Fibroblast of mammary gland (primary cell): Measurements from ENCODE around the gene NOTCH1.

Source experiments
- DNase-seq: peaks from one replicate; pipeline ENCODE4 v3.0.0-alpha.2; 2010; ENCODE audit warnings: low read depth
- H3K4me3 ChIP-seq: 2 replicates; pipeline ENCODE4 v1.5.1; 2011; ENCODE audit warnings: low read depth, mild to moderate bottlenecking, low read length, moderate library complexity; ENCODE audit not compliant: control insufficient read depth
- TF ChIP-seq, protein P1 (sequence below): conservative IDR thresholded peaks from 2 replicates; pipeline ENCODE4 v1.5.1; 2011; ENCODE audit warnings: low read depth, low read length, inconsistent platforms; ENCODE audit not compliant: control insufficient read depth, insufficient read depth

Gene NOTCH1

GRCh38 chr9:136543280-136543679, 2.6 kb downstream of the NOTCH1 start:
- H3K4me3 ChIP-seq = no peak overlapping the region
- no peak for DNase-seq
- TF ChIP-seq, protein P1, sequence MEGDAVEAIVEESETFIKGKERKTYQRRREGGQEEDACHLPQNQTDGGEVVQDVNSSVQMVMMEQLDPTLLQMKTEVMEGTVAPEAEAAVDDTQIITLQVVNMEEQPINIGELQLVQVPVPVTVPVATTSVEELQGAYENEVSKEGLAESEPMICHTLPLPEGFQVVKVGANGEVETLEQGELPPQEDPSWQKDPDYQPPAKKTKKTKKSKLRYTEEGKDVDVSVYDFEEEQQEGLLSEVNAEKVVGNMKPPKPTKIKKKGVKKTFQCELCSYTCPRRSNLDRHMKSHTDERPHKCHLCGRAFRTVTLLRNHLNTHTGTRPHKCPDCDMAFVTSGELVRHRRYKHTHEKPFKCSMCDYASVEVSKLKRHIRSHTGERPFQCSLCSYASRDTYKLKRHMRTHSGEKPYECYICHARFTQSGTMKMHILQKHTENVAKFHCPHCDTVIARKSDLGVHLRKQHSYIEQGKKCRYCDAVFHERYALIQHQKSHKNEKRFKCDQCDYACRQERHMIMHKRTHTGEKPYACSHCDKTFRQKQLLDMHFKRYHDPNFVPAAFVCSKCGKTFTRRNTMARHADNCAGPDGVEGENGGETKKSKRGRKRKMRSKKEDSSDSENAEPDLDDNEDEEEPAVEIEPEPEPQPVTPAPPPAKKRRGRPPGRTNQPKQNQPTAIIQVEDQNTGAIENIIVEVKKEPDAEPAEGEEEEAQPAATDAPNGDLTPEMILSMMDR = no peak

DNA sequence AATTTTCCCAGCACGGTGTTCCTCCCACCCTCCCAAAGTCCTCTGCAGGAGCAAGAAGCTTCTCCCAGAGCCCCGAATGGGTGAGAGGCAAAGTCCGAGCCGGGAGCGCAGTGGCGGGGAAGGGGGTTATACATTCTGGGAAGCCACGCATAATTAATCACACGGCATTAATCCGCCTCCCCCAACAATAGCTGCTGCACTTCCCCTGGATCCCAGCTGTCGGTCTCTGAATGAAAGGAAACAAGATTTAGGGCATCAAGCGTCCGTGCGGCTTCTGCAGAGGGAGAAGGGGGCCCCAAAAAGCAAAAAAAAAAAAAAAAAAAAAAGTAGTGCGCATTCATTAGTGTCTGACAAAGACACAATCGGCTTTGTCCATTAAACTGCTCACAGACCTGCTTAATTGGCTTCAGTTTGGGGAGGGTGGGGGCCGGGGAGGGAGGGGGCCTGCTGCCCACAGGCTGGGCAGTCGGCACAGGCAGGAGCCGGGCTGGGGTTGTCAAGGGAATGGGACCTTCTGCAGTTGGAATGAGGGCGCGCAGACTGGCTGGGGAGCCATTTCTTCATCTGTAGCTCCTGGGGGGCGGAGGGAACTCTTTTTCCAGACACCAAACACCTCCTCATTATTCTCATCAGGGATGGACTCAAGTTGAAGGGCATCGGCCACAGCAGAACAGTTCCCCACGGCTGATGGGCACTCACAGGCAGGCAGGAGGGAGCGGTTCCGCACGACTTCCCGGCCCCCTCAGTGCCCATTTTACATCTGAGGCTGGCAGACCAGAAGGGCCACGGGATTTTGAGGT, 3.4 kb downstream of the NOTCH1 start:
- DNase-seq = no peak
- TF ChIP-seq, protein P1 = no peak
- no peak overlapping the region for H3K4me3 ChIP-seq

DNA sequence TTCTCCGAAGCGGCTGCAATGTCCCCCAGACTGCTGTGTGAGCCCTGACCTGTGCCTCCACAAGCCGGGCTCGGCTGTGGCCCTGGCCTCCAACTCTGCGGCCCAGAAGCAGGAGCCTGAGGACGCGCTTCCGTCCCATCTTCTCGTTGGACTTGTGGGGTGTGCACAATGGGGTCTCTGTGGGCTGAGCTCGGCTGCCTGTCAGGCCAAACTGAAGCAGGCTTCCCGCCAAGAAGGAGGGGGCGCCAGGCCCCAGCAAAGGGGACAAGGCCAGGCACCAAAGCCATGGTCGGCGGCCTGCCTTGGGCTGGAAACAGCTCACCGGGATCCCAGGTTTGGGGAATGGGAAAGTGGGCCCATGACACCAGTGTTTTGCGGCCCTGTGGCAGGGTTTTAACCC, 4.1 kb downstream of the NOTCH1 start:
- TF ChIP-seq, protein P1 = no peak
- H3K4me3 ChIP-seq = no peak overlapping the region
- DNase-seq = no peak

DNA sequence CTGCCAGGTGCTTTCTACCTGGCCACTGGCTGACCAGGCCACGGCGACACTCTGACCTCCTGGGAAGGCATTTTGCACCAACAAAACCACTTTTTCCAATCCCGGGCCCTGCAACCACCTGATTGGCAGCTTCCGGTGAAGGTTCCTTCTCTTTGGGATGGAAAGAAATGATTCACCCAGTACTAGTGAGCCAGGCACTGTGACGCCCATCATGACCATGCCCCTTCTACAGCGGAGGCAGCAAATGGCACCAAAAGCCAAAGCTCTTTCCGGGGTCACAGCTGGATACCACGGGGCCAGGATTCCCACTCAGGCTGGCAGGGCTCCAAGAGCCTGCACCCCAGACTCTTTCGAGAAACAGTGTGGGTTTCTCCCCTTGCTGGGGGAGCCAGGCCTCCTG, 4.7 kb downstream of the NOTCH1 start:
- no peak for DNase-seq
- no peak overlapping the region for H3K4me3 ChIP-seq
- TF ChIP-seq, protein P1 = no peak

DNA sequence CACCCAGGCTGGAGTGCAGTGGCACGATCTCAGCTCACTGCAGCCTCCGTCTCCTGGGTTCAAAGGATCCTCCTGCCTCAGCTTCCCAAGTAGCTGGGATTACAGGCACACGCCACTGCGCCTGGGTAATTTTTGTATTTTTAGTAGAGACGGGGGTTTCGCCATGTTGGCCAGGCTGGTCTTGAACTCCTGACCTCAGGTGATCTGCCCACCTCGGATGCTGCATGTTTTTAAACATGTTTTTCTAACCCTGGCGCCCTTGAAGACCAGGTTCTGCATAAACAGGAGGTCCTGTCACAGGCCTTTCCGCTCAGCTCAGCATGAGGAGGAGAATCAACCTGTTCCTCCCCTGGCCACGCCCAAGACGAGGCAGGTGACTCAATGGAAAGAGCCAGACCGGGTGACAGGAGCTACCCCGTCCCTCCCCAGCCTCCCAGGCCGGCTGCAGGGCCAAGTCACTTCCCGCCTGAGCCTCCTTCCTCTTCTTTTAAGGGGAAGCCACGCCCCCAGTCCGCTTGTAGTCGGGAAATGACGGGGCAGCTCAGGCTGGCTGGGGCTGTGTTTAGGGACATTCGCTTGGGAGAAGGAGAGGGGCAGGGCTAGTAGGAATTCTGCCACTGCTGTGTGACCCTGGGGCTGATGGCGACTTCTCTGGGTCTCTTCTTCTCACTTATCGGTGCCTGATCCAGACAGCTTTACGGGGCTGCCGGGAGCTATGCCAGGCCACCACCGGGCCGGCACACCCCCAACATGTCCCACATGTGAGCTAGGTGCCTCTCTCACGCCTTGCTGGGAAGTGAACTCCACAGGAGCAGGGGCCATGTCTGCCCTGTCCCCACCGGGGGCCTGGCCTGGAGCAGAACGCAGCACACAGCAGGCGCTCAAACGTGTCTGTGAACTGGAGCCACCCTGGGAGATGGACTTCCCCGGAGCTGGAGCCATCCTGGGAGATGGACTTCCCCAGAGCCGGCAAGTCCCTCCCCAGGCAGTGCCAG, 6.1 kb downstream of the NOTCH1 start:
- no peak for DNase-seq
- no peak overlapping the region for H3K4me3 ChIP-seq
- TF ChIP-seq, protein P1 = no peak

- TF ChIP-seq, protein P1 = no peak
- DNase-seq = no peak
- no peak overlapping the region for H3K4me3 ChIP-seq
Observed at GRCh38 chr9:136538599-136539426, 7.0 kb downstream of the NOTCH1 start.
